Limb (tissue), 2 donors: Measurements from ENCODE around the gene SYNM.
A peak's percentile ranks its signal among the peaks of the same experiment; 100 is the strongest.

Source experiments
- DNase-seq, 2 donors: peaks; one replicate each; pipeline ENCODE4 v3.0.0-alpha.2; 2016; ENCODE audit errors: extremely low spot score in 2 of 2

SYNM gene

GRCh38 chr15:99084965-99085364 is 19.9 kb upstream of the SYNM start:
- no peak for DNase-seq

GRCh38 chr15:99085413-99086326 is 19.2 kb upstream of the SYNM start:
- DNase-seq = no peak

GRCh38 chr15:99086327-99086667 is 18.6 kb upstream of the SYNM start:
- no peak for DNase-seq

- DNase-seq = no peak
These were observed 17.4 kb upstream of the SYNM start for GRCh38 chr15:99087405-99087943.

- no peak for DNase-seq
These were observed 14.7 kb upstream of the SYNM start for GRCh38 chr15:99090011-99090699.

GRCh38 chr15:99090938-99091337 is 13.9 kb upstream of the SYNM start:
- DNase-seq = no peak

GRCh38 chr15:99092554-99093172 is 12.2 kb upstream of the SYNM start:
- DNase-seq = no peak

GRCh38 chr15:99095626-99096025 is 9.3 kb upstream of the SYNM start:
- no peak for DNase-seq

GRCh38 chr15:99096173-99096893 is 8.5 kb upstream of the SYNM start:
- DNase-seq = no peak

- DNase-seq = no peak
These were observed 7.9 kb upstream of the SYNM start for GRCh38 chr15:99096894-99097426.

GRCh38 chr15:99097441-99098410 is 7.2 kb upstream of the SYNM start:
- no peak for DNase-seq

- no peak for DNase-seq
These were observed 6.5 kb upstream of the SYNM start for GRCh38 chr15:99098426-99098825.

- DNase-seq = no peak
These were observed 5.9 kb upstream of the SYNM start for GRCh38 chr15:99098991-99099390.

GRCh38 chr15:99099661-99100060 is 5.2 kb upstream of the SYNM start:
- DNase-seq = no peak

GRCh38 chr15:99100245-99101173 is 4.4 kb upstream of the SYNM start:
- DNase-seq = peak; percentile 64 to 88

GRCh38 chr15:99101501-99101900 is 3.4 kb upstream of the SYNM start:
- DNase-seq = no peak

- no peak for DNase-seq
These were observed 2.3 kb upstream of the SYNM start for GRCh38 chr15:99102332-99103235.

- DNase-seq = no peak
These were observed 1.6 kb upstream of the SYNM start for GRCh38 chr15:99103279-99103678.
